HG02798 (cell line): ENCODE measurements around the gene NOVA2.
A peak's percentile ranks its signal among the peaks of the same experiment; 100 is the strongest.
"Not testable (repeated sequence)": the region's sequence is repeated elsewhere in the genome, so short reads cannot be mapped to it uniquely, and the experiment has no call there.

ENCODE experiments used
- ATAC-seq: cut with Tn5 transposase; IDR thresholded peaks from one replicate; pipeline ENCODE4 v1.9.1; 2021; ENCODE audit warnings: mild to moderate bottlenecking; ENCODE audit not compliant: unreplicated experiment, poor library complexity

NOVA2 gene

GRCh38 chr19:45899919-45900589, 73.6 kb downstream of the NOVA2 start:
- ATAC-seq, result no peak

GRCh38 chr19:45899253-45899652, 74.4 kb downstream of the NOVA2 start:
- no peak for ATAC-seq

- no peak for ATAC-seq
Measured at GRCh38 chr19:45897261-45897812, 76.3 kb downstream of the NOVA2 start.

- ATAC-seq, result not testable (repeated sequence)
Measured at GRCh38 chr19:45895983-45896599, 77.6 kb downstream of the NOVA2 start.

- ATAC-seq, result no peak
Measured at GRCh38 chr19:45895519-45895972, 78.1 kb downstream of the NOVA2 start.

GRCh38 chr19:45890877-45891276, 82.8 kb downstream of the NOVA2 start:
- ATAC-seq, result no peak

- no peak for ATAC-seq
Measured at GRCh38 chr19:45889210-45889885, 84.3 kb downstream of the NOVA2 start.

- no peak for ATAC-seq
Measured at GRCh38 chr19:45887200-45887710, 86.4 kb downstream of the NOVA2 start.

GRCh38 chr19:45886427-45887199, 87.1 kb downstream of the NOVA2 start:
- peak; percentile 55 for ATAC-seq

GRCh38 chr19:45885556-45886426, 87.9 kb downstream of the NOVA2 start, which contains the start of gene IRF2BP1:
TSS of gene IRF2BP1 (minus strand) at chr19:45886141. CDS start at chr19:45885774, 367 bp downstream.
- ATAC-seq, result peak; percentile 62

- no peak for ATAC-seq
Measured at GRCh38 chr19:45884682-45885555, 88.7 kb downstream of the NOVA2 start.

GRCh38 chr19:45883881-45884681, 89.6 kb downstream of the NOVA2 start:
- ATAC-seq, result no peak
